ENCODE results near the gene KRTAP4-9. TPM values are rescaled to one million over a fixed set of nuclear protein-coding genes. Genes with fewer than 3 reads are reported as not detected.

KRTAP4-9 gene
- total and polyA plus RNA-seq, 9 of the 15 experiments (the other 6 are each of a cell fraction or from before 2014, with no cell fraction given) = not detected

GRCh38 chr17:41101586-41102259 is 3.5 kb upstream of the KRTAP4-9 start, which contains the start of gene KRTAP4-16:
TSS of gene KRTAP4-16 (minus strand) at chr17:41102209. CDS start at chr17:41102209, 0 bp downstream.
- Histone ChIP-seq H3K9ac (ENCODE audit: insufficient read depth in 1 of 2, low read depth in 2 of 2, low read length in 2 of 2) (no peak within 1 kb of the TSS), H3K9me1 (ENCODE audit: control insufficient read depth, insufficient read depth, low read length) (no peaks in the 10 kb centered on the region), H3K9me3 (replicated peaks; ENCODE audit: control insufficient read depth, insufficient read depth, low read depth, low read length) (no peaks in the 10 kb centered on the region), H3K27me3 (ENCODE audit: control insufficient read depth in 2 of 2, insufficient read depth in 2 of 2, low read length in 2 of 2) (0 out of 5 replicates have a peak, but pooled peaks cover 0 to 4% of the 10 kb centered on the region in 2 experiments), H3K4me2 (ENCODE audit: insufficient read depth, low read length) (no peak within 1 kb of the TSS), H3K79me2 (ENCODE audit: control insufficient read depth, insufficient read depth, low read length) (no peaks in the 10 kb centered on the region), H3K27ac (ENCODE audit: extremely low read depth, low read depth, low read length) (no peak within 1 kb of the TSS), H2AFZ (ENCODE audit: low read depth, low read length) (no peak within 1 kb of the TSS), H3K36me3 (ENCODE audit: control insufficient read depth, insufficient read depth, low read length) (no peaks in the 10 kb centered on the region), H4K20me1 (replicated peaks; ENCODE audit: control insufficient read depth, insufficient read depth, low read length) (no peaks in the 10 kb centered on the region), H3K4me1 (replicated peaks in 1 of 2; ENCODE audit: control insufficient read depth in 2 of 2, insufficient read depth in 2 of 2, low read length in 2 of 2) (no peaks in the 10 kb centered on the region), H3K4me3 (no peak within 1 kb of the TSS)
- ATAC-seq (no peak), FAIRE-seq (no peak), DNase-seq (ENCODE audit: extremely low read depth in 1 of 4, low spot score in 3 of 4) (no peak)
- TF ChIP-seq ZNF280B (CRISPR knock-in tag; IDR thresholded peaks at IDR 0.05) = no peak
- TF ChIP-seq E2F4 (CRISPR knock-in tag; IDR thresholded peaks at IDR 0.05; ENCODE audit: low read depth) = no peak
- TF ChIP-seq ZNF121 (CRISPR knock-in tag; conservative IDR thresholded peaks at IDR 0.05) = no peak
- TF ChIP-seq NFRKB (IDR thresholded peaks at IDR 0.05; ENCODE audit: low read depth) = no peak
- TF ChIP-seq ATF7 (IDR thresholded peaks at IDR 0.05) = no peak
- WGBS (ENCODE audit: insufficient coverage, low coverage, missing lambda C conversion rate) = 3% methylated on average over 6 of the region's 10 CpGs
- in situ Hi-C loops (cut with MboI) (no loop called here), intact Hi-C loops (cut with micrococcal nuclease) (no loop called here)
- ChIA-PET POLR2A (interaction anchor here (0.9 kb wide), 1 partner anchor 151 kb away, joined by 4 read pairs; no protein-coding TSS in a partner anchor), CTCF (ENCODE audit: low intra/inter-chr PET ratio) (no interaction called here)
- BruUV-seq (replicated peaks) = no TSS peak
